ENCODE measurements around the gene SLC29A1. TPM values are rescaled to one million over a fixed set of nuclear protein-coding genes. Genes with fewer than 3 reads are reported as not detected.
"Not testable (repeated sequence)": the region's sequence is repeated elsewhere in the genome, so short reads cannot be mapped to it uniquely, and the experiment has no call there.

The SLC29A1 gene
- total RNA-seq (2014; rRNA removed; shearing (Covaris generic)) = 102 and 109 TPM in 2 replicates

GRCh38 chr6:44223319-44224028 is at the start of gene SLC29A1:
SLC29A1 (plus strand) TSS chr6:44223595; CDS start chr6:44227314, 3,719 bp downstream.
- peak; percentile 87 to 88 for DNase-seq
- Histone ChIP-seq H3K27ac (peak within 1 kb of the TSS; percentile 53; the same call in 1 of the 2 replicates), H3K27me3 (no peaks in the 10 kb centered on the region), H3K36me3 (no peaks in the 10 kb centered on the region), H3K4me3 (peak within 1 kb of the TSS; percentile 80), H3K4me1 (peaks cover 41% of the 10 kb centered on the region), H3K9me3 (replicated peaks) (no peaks in the 10 kb centered on the region)

DNA sequence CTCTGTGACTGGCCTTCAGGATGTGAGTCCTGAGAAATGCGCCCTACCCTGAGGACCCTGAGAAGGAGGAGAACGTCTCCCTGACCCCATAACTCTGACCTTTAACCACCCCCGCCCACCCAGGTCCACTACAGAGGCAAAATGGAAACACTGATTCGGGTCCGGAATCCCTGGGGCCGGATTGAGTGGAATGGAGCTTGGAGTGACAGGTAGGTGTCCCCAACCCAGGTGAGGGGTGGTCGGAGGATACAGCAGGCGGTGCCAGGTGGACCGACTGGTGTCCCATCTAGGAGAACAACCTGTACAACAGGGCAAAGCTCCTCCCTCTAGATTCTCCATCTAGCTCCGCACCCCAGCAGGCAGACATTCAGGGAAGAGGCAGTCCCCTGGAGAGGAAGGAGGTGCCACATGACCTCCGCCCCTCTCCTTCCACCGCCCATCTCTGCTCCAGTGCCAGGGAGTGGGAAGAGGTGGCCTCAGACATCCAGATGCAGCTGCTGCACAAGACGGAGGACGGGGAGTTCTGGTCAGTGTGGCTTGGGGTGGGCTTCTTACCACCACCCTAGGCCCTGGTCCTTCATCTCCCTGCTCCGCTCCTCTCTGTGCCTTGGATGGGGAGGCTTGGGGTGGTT is 47.1 kb upstream of the SLC29A1 start:
- H3K27me3 ChIP-seq = no peaks in the 10 kb centered on the region; the same call in 1 of the 2 replicates
- no peak overlapping the region for H3K27ac ChIP-seq
- H3K4me3 ChIP-seq = peak overlapping the region; percentile 28
- no peaks in the 10 kb centered on the region for H3K9me3 ChIP-seq (replicated peaks)
- peak in 1 of 2 experiments; percentile 28 for DNase-seq
- H3K36me3 ChIP-seq = no peaks in the 10 kb centered on the region
- H3K4me1 ChIP-seq = peaks cover 5% of the 10 kb centered on the region; the same call in 1 of the 2 replicates

DNA sequence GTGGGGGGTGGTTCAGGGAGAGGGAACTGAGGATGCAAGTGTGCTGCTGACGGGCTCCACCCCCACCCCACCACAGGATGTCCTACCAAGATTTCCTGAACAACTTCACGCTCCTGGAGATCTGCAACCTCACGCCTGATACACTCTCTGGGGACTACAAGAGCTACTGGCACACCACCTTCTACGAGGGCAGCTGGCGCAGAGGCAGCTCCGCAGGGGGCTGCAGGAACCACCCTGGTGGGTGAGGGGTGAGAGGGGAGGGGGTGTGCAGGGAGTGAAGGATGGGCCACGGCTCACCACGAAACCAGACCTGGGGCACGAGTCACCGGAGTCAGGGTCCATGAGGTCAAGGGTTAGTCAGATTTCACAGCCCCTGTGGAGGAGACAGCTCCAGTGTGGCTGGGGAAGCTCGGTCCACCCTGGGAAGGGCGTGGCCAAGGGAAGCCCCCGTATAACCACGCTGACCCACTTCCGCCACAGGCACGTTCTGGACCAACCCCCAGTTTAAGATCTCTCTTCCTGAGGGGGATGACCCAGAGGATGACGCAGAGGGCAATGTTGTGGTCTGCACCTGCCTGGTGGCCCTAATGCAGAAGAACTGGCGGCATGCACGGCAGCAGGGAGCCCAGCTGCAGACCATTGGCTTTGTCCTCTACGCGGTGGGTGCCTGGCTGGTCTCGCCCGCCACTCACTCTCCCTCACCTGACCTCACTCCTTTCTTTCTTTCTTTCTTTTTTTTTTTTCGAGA is 46.5 kb upstream of the SLC29A1 start:
- Histone ChIP-seq H3K4me3 (peak overlapping the region; percentile 28), H3K27ac (no peak overlapping the region), H3K9me3 (replicated peaks) (no peaks in the 10 kb centered on the region), H3K4me1 (peaks cover 5% of the 10 kb centered on the region; the same call in 1 of the 2 replicates), H3K27me3 (no peaks in the 10 kb centered on the region; the same call in 1 of the 2 replicates), H3K36me3 (no peaks in the 10 kb centered on the region)
- peak; percentile 64 to 66 for DNase-seq

DNA sequence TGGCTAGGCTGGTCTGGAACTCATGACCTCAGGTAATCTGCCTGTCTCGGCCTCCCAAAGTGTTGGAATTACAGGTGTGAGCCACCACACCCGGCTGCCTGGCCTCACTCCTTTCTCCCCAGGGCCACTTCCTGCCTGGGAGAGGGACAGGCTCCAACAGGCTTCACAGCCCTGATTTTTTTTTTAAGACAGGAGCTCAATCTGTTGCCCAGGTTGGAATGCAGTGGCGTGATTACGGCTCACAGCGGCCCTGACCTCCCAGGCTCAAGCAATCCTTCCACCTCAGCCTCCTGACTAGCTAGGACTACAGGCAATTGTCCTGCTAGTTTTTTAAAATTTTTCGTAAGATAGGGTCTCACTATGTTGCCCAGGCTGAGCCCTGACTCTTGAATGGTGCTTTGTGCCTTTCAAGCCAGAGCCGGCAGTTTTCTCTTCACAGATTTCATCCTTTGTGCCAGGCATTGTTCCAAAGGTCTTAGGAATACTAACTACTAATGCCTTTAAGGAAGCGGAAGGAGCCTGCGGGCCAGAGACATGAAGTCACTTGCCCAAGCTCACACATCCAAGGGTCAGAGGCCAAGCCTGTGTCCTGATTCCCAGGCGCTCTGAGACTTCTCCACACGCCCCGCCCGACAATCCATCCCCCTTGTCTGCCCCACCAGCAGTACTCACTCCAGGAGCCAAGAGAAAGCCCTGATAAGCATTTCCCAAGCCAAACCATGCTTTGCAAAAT is 45.5 kb upstream of the SLC29A1 start:
- Histone ChIP-seq H3K27ac (no peak overlapping the region), H3K4me1 (peaks cover 4% of the 10 kb centered on the region; the same call in 1 of the 2 replicates), H3K9me3 (replicated peaks) (no peaks in the 10 kb centered on the region), H3K4me3 (no peak overlapping the region), H3K36me3 (no peaks in the 10 kb centered on the region), H3K27me3 (no peaks in the 10 kb centered on the region)
- DNase-seq = no peak

- Histone ChIP-seq H3K4me3 (no peak overlapping the region), H3K4me1 (peaks cover 2% of the 10 kb centered on the region; the same call in 1 of the 2 replicates), H3K27ac (no peak overlapping the region), H3K9me3 (replicated peaks) (no peaks in the 10 kb centered on the region), H3K27me3 (no peaks in the 10 kb centered on the region), H3K36me3 (no peaks in the 10 kb centered on the region)
- DNase-seq = no peak
These were observed 44.8 kb upstream of the SLC29A1 start for GRCh38 chr6:44178424-44179071.

DNA sequence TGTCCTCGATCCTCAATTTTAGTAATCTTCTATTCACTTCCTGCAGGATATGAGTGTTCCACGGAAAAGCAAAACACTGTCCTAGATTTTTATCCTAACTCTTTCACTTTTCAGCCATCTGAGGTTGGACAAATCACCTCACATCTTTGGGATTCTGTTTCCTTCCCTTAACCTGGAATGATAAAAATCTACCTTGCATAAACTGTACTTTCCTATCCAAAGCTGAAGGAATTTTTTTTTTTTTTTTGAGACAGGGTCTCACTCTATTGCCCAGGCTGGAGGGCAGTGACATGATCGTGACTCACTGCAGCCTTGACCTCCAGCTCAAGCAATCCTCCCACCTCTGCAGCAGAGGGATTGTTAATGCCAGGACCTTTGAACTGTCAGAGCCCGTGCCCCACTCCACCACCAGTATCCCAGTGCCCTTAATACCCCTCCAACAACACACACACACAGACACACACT is 44.3 kb upstream of the SLC29A1 start:
- no peaks in the 10 kb centered on the region for H3K36me3 ChIP-seq
- no peaks in the 10 kb centered on the region for H3K27me3 ChIP-seq
- H3K9me3 ChIP-seq (replicated peaks) = no peaks in the 10 kb centered on the region
- peaks cover 2% of the 10 kb centered on the region; the same call in 1 of the 2 replicates for H3K4me1 ChIP-seq
- no peak for DNase-seq
- no peak overlapping the region for H3K4me3 ChIP-seq
- no peak overlapping the region for H3K27ac ChIP-seq

GRCh38 chr6:44179648-44180047 is 43.7 kb upstream of the SLC29A1 start:
- Histone ChIP-seq H3K4me1 (peaks cover 2% of the 10 kb centered on the region; the same call in 1 of the 2 replicates), H3K36me3 (no peaks in the 10 kb centered on the region), H3K27me3 (no peaks in the 10 kb centered on the region), H3K27ac (no peak overlapping the region), H3K4me3 (no peak overlapping the region), H3K9me3 (replicated peaks) (no peaks in the 10 kb centered on the region)
- DNase-seq = no peak

DNA sequence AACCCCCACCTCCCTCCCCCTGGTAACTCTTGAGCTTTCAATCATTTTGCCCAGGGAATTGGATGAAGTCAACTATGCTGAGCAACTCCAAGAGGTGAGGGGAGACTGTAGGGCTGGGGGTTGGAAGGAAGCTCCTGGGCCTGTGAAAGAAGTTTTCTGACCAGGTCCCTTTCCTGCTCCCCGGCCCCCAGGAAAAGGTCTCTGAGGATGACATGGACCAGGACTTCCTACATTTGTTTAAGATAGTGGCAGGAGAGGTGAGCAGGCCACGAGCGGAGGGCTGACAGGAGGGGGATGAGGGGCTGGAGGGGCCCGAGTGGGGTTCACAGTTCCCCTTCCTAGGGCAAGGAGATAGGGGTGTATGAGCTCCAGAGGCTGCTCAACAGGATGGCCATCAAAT is 43.0 kb upstream of the SLC29A1 start:
- H3K27ac ChIP-seq = no peak overlapping the region
- H3K4me3 ChIP-seq = no peak overlapping the region
- no peak for DNase-seq
- no peaks in the 10 kb centered on the region for H3K27me3 ChIP-seq
- no peaks in the 10 kb centered on the region for H3K9me3 ChIP-seq (replicated peaks)
- H3K36me3 ChIP-seq = no peaks in the 10 kb centered on the region
- peaks cover 2% of the 10 kb centered on the region; the same call in 1 of the 2 replicates for H3K4me1 ChIP-seq

DNA sequence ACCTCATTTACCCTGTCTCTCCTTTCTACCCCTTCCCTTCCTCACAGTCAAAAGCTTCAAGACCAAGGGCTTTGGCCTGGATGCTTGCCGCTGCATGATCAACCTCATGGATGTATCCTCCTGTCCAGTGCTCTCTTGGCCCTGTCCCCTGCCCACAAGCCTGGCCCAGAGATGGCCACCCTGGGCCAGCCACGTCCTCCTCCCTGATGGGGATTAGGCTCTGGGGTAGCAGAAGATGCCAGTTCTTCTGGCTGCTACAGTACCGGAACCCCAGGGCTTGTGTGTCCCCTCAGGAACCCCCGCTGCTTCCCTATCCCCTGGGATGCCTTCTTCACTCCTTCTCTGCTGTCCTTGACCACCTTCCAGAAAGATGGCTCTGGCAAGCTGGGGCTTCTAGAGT is 42.5 kb upstream of the SLC29A1 start:
- H3K36me3 ChIP-seq = no peaks in the 10 kb centered on the region
- H3K27me3 ChIP-seq = no peaks in the 10 kb centered on the region
- H3K27ac ChIP-seq = no peak overlapping the region
- DNase-seq = no peak
- H3K4me3 ChIP-seq = no peak overlapping the region
- H3K9me3 ChIP-seq (replicated peaks) = no peaks in the 10 kb centered on the region
- H3K4me1 ChIP-seq = peaks cover 2% of the 10 kb centered on the region; the same call in 1 of the 2 replicates

DNA sequence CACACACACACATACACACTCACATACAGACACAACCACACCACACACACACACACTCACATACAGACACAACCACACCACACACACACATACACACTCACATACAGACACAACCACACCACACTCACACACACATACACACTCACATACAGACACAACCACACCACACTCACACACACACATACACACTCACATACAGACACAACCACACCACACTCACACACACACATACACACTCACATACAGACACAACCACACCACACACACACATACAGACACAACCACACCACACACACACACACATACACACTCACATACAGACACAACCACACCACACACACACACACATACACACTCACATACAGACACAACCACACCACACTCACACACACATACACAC is 41.6 kb upstream of the SLC29A1 start:
- not testable (repeated sequence) for H3K9me3 ChIP-seq (replicated peaks); H3K27me3 ChIP-seq; DNase-seq; H3K36me3 ChIP-seq; H3K27ac ChIP-seq; H3K4me1 ChIP-seq; H3K4me3 ChIP-seq

GRCh38 chr6:44182911-44183390 is 40.4 kb upstream of the SLC29A1 start:
- Histone ChIP-seq H3K9me3 (replicated peaks) (no peaks in the 10 kb centered on the region), H3K4me3 (no peak overlapping the region), H3K36me3 (no peaks in the 10 kb centered on the region), H3K27me3 (no peaks in the 10 kb centered on the region), H3K4me1 (no peaks in the 10 kb centered on the region; the same call in 1 of the 2 replicates), H3K27ac (no peak overlapping the region)
- no peak for DNase-seq

- Histone ChIP-seq H3K27ac (no peak overlapping the region), H3K4me1 (no peaks in the 10 kb centered on the region; the same call in 1 of the 2 replicates), H3K27me3 (no peaks in the 10 kb centered on the region), H3K4me3 (no peak overlapping the region), H3K9me3 (replicated peaks) (no peaks in the 10 kb centered on the region), H3K36me3 (no peaks in the 10 kb centered on the region)
- no peak for DNase-seq
These were observed 39.6 kb upstream of the SLC29A1 start for GRCh38 chr6:44183783-44184182.

DNA sequence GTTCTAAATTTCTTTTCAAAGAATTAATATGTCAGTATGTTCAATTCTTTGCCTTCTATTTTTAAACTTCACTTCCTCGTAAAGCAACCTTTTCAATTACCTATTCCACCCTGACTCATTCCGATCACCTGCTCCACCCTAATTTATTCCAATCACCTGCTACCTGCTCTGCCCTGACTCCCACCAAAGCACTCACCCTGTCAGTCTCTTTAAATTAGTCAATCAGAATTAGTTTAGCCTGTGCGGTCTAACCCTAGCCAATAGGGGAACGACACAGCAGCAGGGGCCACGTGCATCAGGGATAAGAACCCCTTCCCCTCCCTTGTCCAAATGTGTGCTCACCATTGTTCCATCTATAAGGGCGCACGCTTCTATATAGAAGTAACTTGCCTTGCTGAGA is 38.0 kb upstream of the SLC29A1 start:
- not testable (repeated sequence) for H3K36me3 ChIP-seq; H3K4me3 ChIP-seq; H3K27ac ChIP-seq; DNase-seq; H3K9me3 ChIP-seq (replicated peaks); H3K27me3 ChIP-seq; H3K4me1 ChIP-seq
